ENCODE results near the gene CUEDC1.

DNA sequence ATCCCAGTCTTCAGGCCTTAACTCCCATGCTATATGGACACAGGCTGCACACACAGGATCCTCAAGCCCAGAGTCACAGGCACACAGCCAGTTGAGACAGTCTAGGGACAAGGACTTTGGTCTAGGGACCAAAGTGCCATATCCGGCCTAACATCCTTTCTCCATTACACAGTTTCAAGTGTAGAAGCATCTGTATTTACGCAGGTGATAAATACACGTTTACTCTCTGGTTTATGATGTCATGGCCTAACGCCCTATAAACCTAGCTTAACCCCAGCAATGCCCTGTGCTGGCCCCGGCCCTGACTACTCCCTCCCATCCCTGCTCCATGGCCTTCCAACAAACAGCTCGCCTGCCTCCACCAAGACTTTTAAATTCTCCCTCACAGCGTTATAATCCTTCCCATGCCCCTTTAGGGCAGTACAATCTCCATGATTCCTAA lies 17.1 kb downstream of the CUEDC1 start:
- TF ChIP-seq, protein P1, sequence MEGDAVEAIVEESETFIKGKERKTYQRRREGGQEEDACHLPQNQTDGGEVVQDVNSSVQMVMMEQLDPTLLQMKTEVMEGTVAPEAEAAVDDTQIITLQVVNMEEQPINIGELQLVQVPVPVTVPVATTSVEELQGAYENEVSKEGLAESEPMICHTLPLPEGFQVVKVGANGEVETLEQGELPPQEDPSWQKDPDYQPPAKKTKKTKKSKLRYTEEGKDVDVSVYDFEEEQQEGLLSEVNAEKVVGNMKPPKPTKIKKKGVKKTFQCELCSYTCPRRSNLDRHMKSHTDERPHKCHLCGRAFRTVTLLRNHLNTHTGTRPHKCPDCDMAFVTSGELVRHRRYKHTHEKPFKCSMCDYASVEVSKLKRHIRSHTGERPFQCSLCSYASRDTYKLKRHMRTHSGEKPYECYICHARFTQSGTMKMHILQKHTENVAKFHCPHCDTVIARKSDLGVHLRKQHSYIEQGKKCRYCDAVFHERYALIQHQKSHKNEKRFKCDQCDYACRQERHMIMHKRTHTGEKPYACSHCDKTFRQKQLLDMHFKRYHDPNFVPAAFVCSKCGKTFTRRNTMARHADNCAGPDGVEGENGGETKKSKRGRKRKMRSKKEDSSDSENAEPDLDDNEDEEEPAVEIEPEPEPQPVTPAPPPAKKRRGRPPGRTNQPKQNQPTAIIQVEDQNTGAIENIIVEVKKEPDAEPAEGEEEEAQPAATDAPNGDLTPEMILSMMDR (conservative IDR thresholded peaks at IDR 0.05 in 1 of 2, IDR thresholded peaks at IDR 0.05 in 1 of 2; ENCODE audit: extremely low read depth in 1 of 2, insufficient read depth in 1 of 2, low read depth in 1 of 2, low read length in 2 of 2): no peak
- TF ChIP-seq EZH2 (IDR thresholded peaks at IDR 0.05; ENCODE audit: borderline replicate concordance, low read length): no peak
